ENCODE measurements around the gene DSC3. TPM values are rescaled to one million over a fixed set of nuclear protein-coding genes. Genes with fewer than 3 reads are reported as not detected.
"Not testable (repeated sequence)": the region's sequence is repeated elsewhere in the genome, so short reads cannot be mapped to it uniquely, and the experiment has no call there.

DSC3 gene
- polyA plus RNA-seq, 2 of the 4 experiments (the other 2 are of a cell fraction), result 0.76 to 2.2 TPM

GRCh38 chr18:31015715-31016434 is 26.7 kb downstream of the DSC3 start:
- H3K4me3 ChIP-seq, result no peak overlapping the region
- H3K27ac ChIP-seq, result no peak overlapping the region
- no peak overlapping the region for H3K4me2 ChIP-seq
- POLR2A ChIA-PET, result no interaction called here
- FAIRE-seq (no peak), ATAC-seq (no peak), DNase-seq (ENCODE audit: low read depth in 1 of 2, low spot score in 1 of 2) (no peak)
- CTCF ChIA-PET, result no interaction called here
- no peaks in the 10 kb centered on the region for H3K9me3 ChIP-seq
- TF ChIP-seq ZFP36 (IDR thresholded peaks at IDR 0.05; ENCODE audit: borderline replicate concordance, partially characterized antibody) (no peak), ESRRA (IDR thresholded peaks at IDR 0.05; ENCODE audit: borderline replicate concordance, low read length) (no peak), MAX (IDR thresholded peaks at IDR 0.05) (no peak), CBX8 (IDR thresholded peaks at IDR 0.05) (no peak), KDM1A (IDR thresholded peaks at IDR 0.05; ENCODE audit: low read depth) (no peak), POLR2A (IDR thresholded peaks at IDR 0.05; ENCODE audit: low read length) (no peak), EP300 (IDR thresholded peaks at IDR 0.05) (no peak)
- 94% methylated on average over 3 of the region's 3 CpGs for WGBS (ENCODE audit: missing lambda C conversion rate)
- H3K4me1 ChIP-seq, result peaks cover 8% of the 10 kb centered on the region

GRCh38 chr18:31011455-31011854 is 31.1 kb downstream of the DSC3 start:
- POLR2A ChIA-PET, H3K9me3 ChIP-seq, H3K4me3 ChIP-seq: not testable (repeated sequence)
- DNase-seq (ENCODE audit: low read depth in 1 of 2, low spot score in 1 of 2) (peak; percentile 38 to 89), FAIRE-seq (peak; percentile 97), ATAC-seq (peak; percentile 100)
- peak overlapping the region in 1 of 2 experiments; percentile 16; a peak in 1 of 6 replicates for H3K27ac ChIP-seq
- TF ChIP-seq MAX (IDR thresholded peaks at IDR 0.05) (0 out of 2 replicates have a peak, but pooled peaks have one; percentile 34), GATA3 (IDR thresholded peaks at IDR 0.05; ENCODE audit: borderline replicate concordance) (peak; percentile 54; the same call in 1 of the 2 replicates), JUN (IDR thresholded peaks at IDR 0.05) (peak; percentile 42 to 44; a peak in 2 of 5 replicates), CEBPB (IDR thresholded peaks at IDR 0.05) (peak in 1 of 2 experiments; percentile 6; a peak in 1 of 4 replicates), JUNB (IDR thresholded peaks at IDR 0.05) (peak; percentile 92), FOSL2 (IDR thresholded peaks at IDR 0.05) (peak; percentile 85), FOSL2 (CRISPR knock-in tag; IDR thresholded peaks at IDR 0.05) (peak; percentile 98)
- peaks cover 10% of the 10 kb centered on the region for H3K4me1 ChIP-seq
- H3K4me2 ChIP-seq, result peak overlapping the region; percentile 57
- WGBS (ENCODE audit: missing lambda C conversion rate), result 1% methylated on average over 6 of the region's 7 CpGs
- CTCF ChIA-PET, result interaction anchor here (1.4 kb wide), 1 partner anchor 230 kb away, joined by 8 read pairs; no protein-coding TSS in a partner anchor

DNA sequence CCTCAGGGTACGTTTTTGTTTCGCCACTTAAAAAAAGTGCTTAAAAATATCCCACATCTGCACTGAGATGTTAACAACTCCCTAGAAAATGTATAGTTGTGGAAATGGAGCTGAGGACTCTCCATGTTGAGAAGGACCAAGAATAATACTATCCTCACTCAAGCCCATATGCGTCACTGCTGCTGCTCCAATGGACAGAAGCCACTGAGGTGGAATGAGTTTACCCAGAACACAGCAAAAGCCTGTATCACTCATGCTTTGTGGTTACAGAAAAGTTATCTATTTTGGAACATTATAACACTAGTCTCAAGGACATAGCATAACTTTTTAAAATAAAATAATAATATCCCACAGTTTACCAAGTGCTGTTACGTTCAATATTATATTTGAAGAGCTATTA is 31.9 kb downstream of the DSC3 start:
- TF ChIP-seq KDM5A (IDR thresholded peaks at IDR 0.05), result no peak
- H3K9me3 ChIP-seq, result no peaks in the 10 kb centered on the region
- ChIA-PET CTCF (no interaction called here), POLR2A (no interaction called here)
- H3K27ac ChIP-seq, result peak overlapping the region in 1 of 2 experiments; percentile 39; a peak in 1 of 6 replicates
- DNase-seq (ENCODE audit: low read depth in 1 of 2, low spot score in 1 of 2) (no peak), ATAC-seq (no peak), FAIRE-seq (no peak)
- WGBS (ENCODE audit: missing lambda C conversion rate), result 99% methylated on average over 4 of the region's 4 CpGs
- H3K4me1 ChIP-seq, result peaks cover 10% of the 10 kb centered on the region
- peak overlapping the region; percentile 57; the same call in 2 of the 3 replicates for H3K4me2 ChIP-seq
- H3K4me3 ChIP-seq, result no peak overlapping the region

DNA sequence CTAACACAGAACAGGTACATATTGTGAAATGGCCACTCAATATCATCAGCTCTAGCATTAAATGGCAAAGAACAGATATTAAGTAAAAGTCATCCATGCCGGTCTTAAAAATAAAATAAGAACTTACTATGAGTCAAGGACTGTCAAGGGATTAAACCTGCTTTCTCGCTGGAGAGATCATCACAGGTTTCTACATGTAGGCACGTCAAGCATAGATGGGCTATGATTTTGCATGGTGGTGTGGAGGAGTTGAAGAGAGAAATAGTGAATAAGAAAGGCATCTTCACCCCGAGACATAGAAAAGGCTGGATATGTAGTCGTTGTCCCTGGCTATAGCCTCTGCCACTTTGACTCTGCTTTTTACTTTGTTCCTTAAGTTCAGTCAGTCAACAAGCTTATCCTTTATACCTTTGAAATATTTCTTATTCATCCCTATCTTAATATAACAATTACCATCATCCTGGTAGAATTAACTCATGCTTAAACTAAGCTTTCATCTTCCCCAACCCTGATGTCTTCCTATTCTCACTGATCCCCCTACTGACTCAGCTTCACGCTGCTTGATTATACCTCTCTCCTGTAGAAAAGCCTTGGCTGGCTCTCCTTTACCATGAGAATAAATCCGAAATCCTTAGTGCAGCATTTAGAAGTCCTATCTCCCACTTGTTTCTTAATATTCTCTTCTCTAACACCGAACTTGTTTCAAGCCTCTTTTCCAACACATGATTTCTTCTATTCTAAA is 42.5 kb downstream of the DSC3 start:
- no peak overlapping the region for H3K4me2 ChIP-seq
- TF ChIP-seq POLR2A (IDR thresholded peaks at IDR 0.05; ENCODE audit: low read length) (no peak), FOSB (CRISPR knock-in tag; IDR thresholded peaks at IDR 0.05) (no peak), ZC3H11A (IDR thresholded peaks at IDR 0.05) (no peak), CBX8 (IDR thresholded peaks at IDR 0.05) (no peak)
- no peak for ATAC-seq
- POLR2A ChIA-PET, result no interaction called here
- no peak for DNase-seq (ENCODE audit: low read depth in 1 of 2, low spot score in 1 of 2)
- CTCF ChIA-PET, result interaction anchor here (0.5 to 1.5 kb wide), 9 partner anchors 17 to 565 kb away, joined by 3 to 5 read pairs (median 3); no protein-coding TSS in a partner anchor
- no peaks in the 10 kb centered on the region for H3K4me1 ChIP-seq
- no peak overlapping the region for H3K27ac ChIP-seq
- no peaks in the 10 kb centered on the region for H3K9me3 ChIP-seq
- FAIRE-seq, result no peak
- H3K4me3 ChIP-seq, result no peak overlapping the region
- WGBS (ENCODE audit: missing lambda C conversion rate), result 68% methylated on average over 8 of the region's 8 CpGs
